MCF 10A (cell line): ENCODE data around the gene MIER2. TPM values are rescaled to one million over a fixed set of nuclear protein-coding genes. Genes with fewer than 3 reads are reported as not detected.

Experiments
- BruUV-seq: library from RNA; stranded (reverse); fragments of 400-500 nt; replicated peaks from 2 replicates; lab custom pipeline; 2021; lab: Mats Ljungman, UMichigan
- CTCF ChIA-PET: fragments of 300-600 bp; sonication (Branson Sonifier 250); formaldehyde crosslinking; extraction: SDS; loops from one replicate; lab custom pipeline; 2021; ENCODE audit warnings: antibody characterized with exemption, inconsistent platforms; lab: Yijun Ruan, JAX
- POLR2A ChIA-PET: fragments of 300-600, 350-650 bp; sonication (Branson Sonifier 250); formaldehyde crosslinking; extraction: SDS; loops from one replicate; lab custom pipeline; 2020; ENCODE audit warnings: antibody characterized with exemption, inconsistent platforms; lab: Yijun Ruan, JAX
- DNase-seq: peaks from one replicate; pipeline ENCODE4 v3.0.0-alpha.2; 2018; ENCODE audit not compliant: unreplicated experiment
- H3K27ac Mint-ChIP-seq: one replicate; pipeline ENCODE4 v1.8.0; 2022; ENCODE audit warnings: mild to moderate bottlenecking, low read depth, mixed read lengths; ENCODE audit not compliant: unreplicated experiment
- H3K27me3 Mint-ChIP-seq: one replicate; pipeline ENCODE4 v1.8.0; 2022; ENCODE audit warnings: mixed read lengths; ENCODE audit not compliant: insufficient read depth, unreplicated experiment
- H3K36me3 Mint-ChIP-seq: one replicate; pipeline ENCODE4 v1.8.0; 2022; ENCODE audit warnings: mild to moderate bottlenecking, moderate library complexity, mixed read lengths; ENCODE audit not compliant: insufficient read depth, unreplicated experiment
- H3K4me1 Mint-ChIP-seq: one replicate; pipeline ENCODE4 v1.8.0; 2022; ENCODE audit warnings: mixed read lengths; ENCODE audit not compliant: insufficient read depth, unreplicated experiment
- H3K4me3 Mint-ChIP-seq: one replicate; pipeline ENCODE4 v1.8.0; 2022; ENCODE audit warnings: mild to moderate bottlenecking, moderate library complexity, mixed read lengths; ENCODE audit not compliant: unreplicated experiment
- H3K9me3 Mint-ChIP-seq: one replicate; pipeline ENCODE4 v1.8.0; 2022; ENCODE audit warnings: mixed read lengths; ENCODE audit not compliant: unreplicated experiment
- CTCF ChIP-seq: fragments of 200-600 bp; IDR thresholded peaks from one replicate; pipeline ENCODE4 v1.8.0; 2022; ENCODE audit warnings: antibody characterized with exemption, mild to moderate bottlenecking; ENCODE audit not compliant: unreplicated experiment
- intact Hi-C: fragments of 100-400 bp; cut with micrococcal nuclease; formaldehyde crosslinking; loops from 2 replicates; pipeline ENCODE4 v1.14.1; 2022
- total RNA-seq: library from RNA; stranded (reverse); gene quantifications from 2 replicates; pipeline ENCODE4 v1.2.3, GENCODE V29; 2022

The MIER2 gene
- total RNA-seq, 1 experiment from 2014 or later, result 24.2 TPM

GRCh38 chr19:326871-327270 is 17.7 kb downstream of the MIER2 start:
- Mint-ChIP-seq H3K27ac (no peak overlapping the region), H3K9me3 (no peaks in the 10 kb centered on the region), H3K4me3 (no peak overlapping the region), H3K27me3 (no peaks in the 10 kb centered on the region), H3K36me3 (peaks cover 57% of the 10 kb centered on the region), H3K4me1 (no peaks in the 10 kb centered on the region)
- CTCF ChIA-PET, result no interaction called here
- intact Hi-C loops, result no loop called here
- no peak for TF ChIP-seq CTCF
- BruUV-seq, result no TSS peak
- POLR2A ChIA-PET, result no interaction called here
- DNase-seq, result no peak

GRCh38 chr19:325937-326565 is 18.5 kb downstream of the MIER2 start:
- CTCF ChIA-PET, result no interaction called here
- Mint-ChIP-seq H3K36me3 (peaks cover 57% of the 10 kb centered on the region), H3K9me3 (no peaks in the 10 kb centered on the region), H3K4me3 (no peak overlapping the region), H3K4me1 (no peaks in the 10 kb centered on the region), H3K27me3 (no peaks in the 10 kb centered on the region), H3K27ac (no peak overlapping the region)
- no peak for DNase-seq
- BruUV-seq, result no TSS peak
- intact Hi-C loops, result no loop called here
- POLR2A ChIA-PET, result no interaction called here
- TF ChIP-seq CTCF, result no peak

GRCh38 chr19:325173-325936 is 19.2 kb downstream of the MIER2 start:
- POLR2A ChIA-PET, result interaction anchor here (0.6 kb wide), 1 partner anchor 36 kb away, joined by 3 read pairs; no protein-coding TSS in a partner anchor
- no peaks in the 10 kb centered on the region for H3K27me3 Mint-ChIP-seq
- no peak for DNase-seq
- no peaks in the 10 kb centered on the region for H3K4me1 Mint-ChIP-seq
- CTCF ChIA-PET, result no interaction called here
- H3K36me3 Mint-ChIP-seq, result peaks cover 57% of the 10 kb centered on the region
- no peak overlapping the region for H3K27ac Mint-ChIP-seq
- intact Hi-C loops, result no loop called here
- BruUV-seq, result no TSS peak
- TF ChIP-seq CTCF, result no peak
- H3K9me3 Mint-ChIP-seq, result no peaks in the 10 kb centered on the region
- no peak overlapping the region for H3K4me3 Mint-ChIP-seq

- ChIA-PET CTCF (no interaction called here), POLR2A (interaction anchor here (0.6 kb wide), 1 partner anchor 36 kb away, joined by 3 read pairs; no protein-coding TSS in a partner anchor)
- Mint-ChIP-seq H3K4me1 (no peaks in the 10 kb centered on the region), H3K27ac (no peak overlapping the region), H3K36me3 (peaks cover 52% of the 10 kb centered on the region), H3K9me3 (no peaks in the 10 kb centered on the region), H3K4me3 (no peak overlapping the region), H3K27me3 (no peaks in the 10 kb centered on the region)
- DNase-seq, result no peak
- intact Hi-C loops, result no loop called here
- TF ChIP-seq CTCF, result no peak
- no TSS peak for BruUV-seq
Measured at GRCh38 chr19:324716-325115, 19.9 kb downstream of the MIER2 start.
